GM21619 (cell line): ENCODE data around the gene CABLES1.
"Not testable (repeated sequence)": the region's sequence is repeated elsewhere in the genome, so short reads cannot be mapped to it uniquely, and the experiment has no call there.

Experiments
- ATAC-seq: cut with Tn5 transposase; IDR thresholded peaks from one replicate; pipeline ENCODE4 v1.9.1; 2021; ENCODE audit not compliant: unreplicated experiment

CABLES1 gene

GRCh38 chr18:23134780-23135549 is at the start of gene CABLES1:
CABLES1 (plus strand) TSS chr18:23135485; CDS start chr18:23135763, 278 bp downstream.
- ATAC-seq = peak; percentile 16

GRCh38 chr18:23087352-23087751 is 47.9 kb upstream of the CABLES1 start:
- ATAC-seq = no peak

GRCh38 chr18:23088310-23088709 is 47.0 kb upstream of the CABLES1 start:
- no peak for ATAC-seq

DNA sequence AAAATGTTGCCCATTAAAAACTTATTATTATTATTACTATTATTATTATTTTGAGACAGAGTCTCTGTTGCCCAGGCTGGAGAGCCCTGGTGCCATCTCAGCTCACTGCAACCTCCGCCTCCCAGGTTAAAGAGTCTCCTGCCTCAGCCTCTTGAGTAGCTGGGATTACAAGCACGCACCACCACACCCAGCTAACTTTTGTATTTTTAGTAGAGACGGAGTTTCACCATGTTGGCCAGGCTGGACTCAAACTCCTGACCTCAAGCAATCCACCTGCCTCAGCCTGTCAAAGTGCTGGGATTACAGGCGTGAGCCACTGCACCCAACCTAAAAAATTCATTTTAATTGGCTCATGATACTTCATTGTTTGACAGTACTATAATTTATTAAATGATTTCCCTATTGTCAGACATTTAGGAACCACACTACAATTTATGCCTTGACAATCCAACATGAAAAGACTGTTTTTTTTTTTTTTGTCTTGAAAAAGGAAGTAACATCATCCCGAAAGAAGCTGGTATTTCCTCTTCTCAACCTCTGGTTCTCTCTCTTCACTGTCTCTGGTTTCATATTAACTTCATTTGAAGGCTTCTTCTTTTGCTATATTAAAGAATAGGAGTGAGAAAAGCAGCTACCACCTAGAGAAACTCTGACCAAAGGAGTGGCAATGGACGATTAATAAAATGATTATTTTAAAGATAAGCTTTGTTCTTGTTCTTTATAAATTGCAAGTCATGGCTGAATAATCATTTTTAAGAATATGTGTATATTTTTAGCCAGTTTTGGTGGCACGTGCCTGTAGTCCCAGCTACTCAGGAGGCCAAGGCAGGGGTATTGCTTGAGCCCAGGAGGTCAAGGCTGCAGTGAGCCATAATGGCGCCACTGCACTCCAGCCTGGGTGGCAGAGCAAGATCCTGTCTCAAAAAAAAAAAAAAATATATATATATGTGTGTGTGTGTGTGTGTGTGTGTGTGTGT is 44.0 kb upstream of the CABLES1 start:
- peak; percentile 65 for ATAC-seq

DNA sequence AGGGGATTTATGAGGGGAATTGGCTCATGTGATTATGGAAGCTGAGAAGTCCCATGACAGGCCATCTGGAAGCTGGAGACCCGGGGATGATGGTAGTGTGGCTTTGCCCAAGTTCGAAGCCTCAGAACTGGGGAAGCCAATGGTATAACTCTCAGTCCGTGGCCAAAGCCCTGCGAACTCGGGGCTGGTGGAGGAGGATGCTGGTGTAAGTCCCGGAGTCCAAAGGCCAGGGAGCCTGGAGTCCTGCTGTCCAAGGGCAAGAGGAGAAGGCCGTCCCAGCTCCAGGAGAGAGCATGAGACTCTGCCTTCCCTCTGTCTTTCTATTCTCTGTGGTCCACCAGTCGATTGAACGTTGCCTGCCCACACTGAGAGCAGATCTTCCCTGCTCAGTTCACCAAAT is 43.2 kb upstream of the CABLES1 start:
- ATAC-seq = no peak

DNA sequence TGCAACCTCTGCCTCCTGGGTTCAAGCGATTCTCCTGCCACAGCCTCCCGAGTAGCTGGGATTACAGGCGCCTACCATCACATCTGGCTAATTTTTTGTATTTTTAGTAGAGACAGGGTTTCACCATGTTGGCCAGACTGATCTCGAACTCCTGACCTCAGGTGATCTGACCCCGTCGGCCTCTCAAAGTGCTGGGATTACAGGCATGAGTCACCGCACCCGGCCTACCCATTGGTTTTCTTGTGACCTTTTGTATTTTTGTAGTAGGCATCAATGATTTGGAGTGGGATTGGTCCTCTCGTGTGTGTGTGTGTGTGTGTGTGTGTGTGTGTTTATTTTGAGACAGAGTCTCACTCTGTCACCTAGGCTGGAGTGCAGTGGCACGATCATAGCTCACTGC is 42.2 kb upstream of the CABLES1 start:
- ATAC-seq = not testable (repeated sequence)

GRCh38 chr18:23093772-23094171 is 41.5 kb upstream of the CABLES1 start:
- no peak for ATAC-seq

GRCh38 chr18:23094411-23095190 is 40.7 kb upstream of the CABLES1 start:
- no peak for ATAC-seq

DNA sequence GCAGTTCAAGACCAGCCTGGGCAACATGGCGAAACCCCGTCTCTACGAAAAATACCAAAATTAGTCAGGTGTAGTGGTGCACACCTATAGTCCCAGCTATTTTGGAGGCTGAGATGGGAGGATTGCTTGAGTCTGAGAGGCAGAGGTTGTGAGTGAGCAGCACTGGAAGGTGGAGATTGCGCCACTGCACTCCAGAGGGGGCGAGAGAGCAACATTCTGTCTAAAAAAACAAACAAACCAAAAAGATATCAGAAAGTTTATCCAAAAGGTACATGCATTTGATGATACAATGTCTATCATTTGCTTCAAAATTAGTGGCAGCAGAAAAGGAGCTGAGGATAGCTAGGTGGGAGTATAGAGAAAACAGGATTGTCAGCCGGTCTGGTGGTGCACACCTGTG is 39.8 kb upstream of the CABLES1 start:
- no peak for ATAC-seq

DNA sequence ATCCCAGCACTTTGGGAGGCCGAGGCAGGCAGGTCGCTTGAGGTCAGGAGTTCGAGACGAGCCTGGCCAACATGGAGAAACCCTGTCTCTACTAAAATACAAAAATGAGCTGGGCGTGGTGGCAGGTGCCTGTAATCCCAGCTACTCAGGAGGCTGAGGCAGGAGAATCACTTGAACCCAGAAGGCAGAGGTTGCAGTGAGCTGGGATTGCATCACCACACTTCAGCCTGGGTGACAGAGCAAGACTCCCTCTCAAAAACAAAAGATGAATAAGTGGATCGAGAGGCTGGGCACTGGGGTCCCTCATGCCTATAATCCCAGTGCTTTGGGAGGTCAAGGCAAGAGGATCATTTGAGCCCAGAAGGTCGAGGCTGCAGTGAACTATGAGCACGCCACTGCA is 38.3 kb upstream of the CABLES1 start:
- not testable (repeated sequence) for ATAC-seq

- no peak for ATAC-seq
Measured at GRCh38 chr18:23099621-23100020, 35.7 kb upstream of the CABLES1 start.

GRCh38 chr18:23101861-23102432 is 33.3 kb upstream of the CABLES1 start:
- ATAC-seq = no peak

DNA sequence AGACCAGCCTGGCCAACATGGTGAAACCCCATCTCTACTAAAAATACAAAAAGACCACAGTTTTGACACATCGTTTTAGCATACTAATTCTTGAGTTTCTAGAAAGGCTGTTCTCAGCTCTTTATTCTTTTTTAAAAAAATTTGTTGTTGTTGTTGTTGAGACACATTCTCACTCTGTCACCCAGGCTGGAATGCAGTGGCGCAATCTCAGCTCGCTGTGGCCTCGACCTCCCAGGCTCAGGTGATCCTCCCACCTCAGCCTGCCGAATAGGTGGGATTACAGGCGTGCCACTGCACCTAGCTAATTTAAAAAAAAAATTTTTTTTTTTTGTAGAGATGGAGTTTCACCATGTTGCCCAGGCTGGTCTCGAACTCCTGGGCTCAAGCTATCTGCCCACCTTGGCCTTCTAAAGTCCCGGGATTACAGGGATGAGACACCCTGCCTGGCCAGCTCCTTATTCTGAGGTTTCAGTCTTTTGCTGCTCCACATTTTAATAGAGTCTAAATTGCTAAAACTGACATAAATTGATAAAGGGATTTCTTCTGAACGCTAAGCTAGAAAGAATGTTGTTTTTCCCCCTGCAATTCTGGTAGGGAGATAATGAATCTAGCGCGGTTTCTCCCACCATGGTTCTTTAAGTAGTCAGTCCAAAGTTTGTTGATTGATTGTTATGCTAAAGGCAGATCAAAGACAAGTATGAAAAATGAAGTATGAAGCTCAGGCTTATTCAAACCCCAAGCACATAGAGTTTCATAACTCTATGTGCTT is 32.6 kb upstream of the CABLES1 start:
- ATAC-seq = no peak

DNA sequence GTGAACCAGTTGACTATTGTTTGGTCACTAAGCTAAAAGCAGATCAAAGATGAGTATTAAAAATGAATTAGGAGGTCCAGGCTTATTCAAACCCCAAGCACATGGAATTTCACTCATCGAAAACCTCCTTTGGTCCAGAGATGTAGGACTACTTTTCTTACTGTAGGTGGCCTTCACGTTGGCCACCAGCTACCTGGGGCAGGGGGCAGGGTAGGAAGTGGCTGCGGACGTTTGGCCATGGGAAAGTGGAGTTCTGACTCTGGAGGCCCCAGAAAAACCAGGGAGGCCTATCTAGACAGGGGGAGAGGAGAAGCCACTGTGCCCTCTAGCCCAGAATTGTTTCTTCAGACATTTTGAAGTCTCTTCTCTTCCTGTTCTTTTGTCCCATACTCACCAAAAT is 31.8 kb upstream of the CABLES1 start:
- no peak for ATAC-seq

GRCh38 chr18:23105030-23105429 is 30.3 kb upstream of the CABLES1 start:
- no peak for ATAC-seq

DNA sequence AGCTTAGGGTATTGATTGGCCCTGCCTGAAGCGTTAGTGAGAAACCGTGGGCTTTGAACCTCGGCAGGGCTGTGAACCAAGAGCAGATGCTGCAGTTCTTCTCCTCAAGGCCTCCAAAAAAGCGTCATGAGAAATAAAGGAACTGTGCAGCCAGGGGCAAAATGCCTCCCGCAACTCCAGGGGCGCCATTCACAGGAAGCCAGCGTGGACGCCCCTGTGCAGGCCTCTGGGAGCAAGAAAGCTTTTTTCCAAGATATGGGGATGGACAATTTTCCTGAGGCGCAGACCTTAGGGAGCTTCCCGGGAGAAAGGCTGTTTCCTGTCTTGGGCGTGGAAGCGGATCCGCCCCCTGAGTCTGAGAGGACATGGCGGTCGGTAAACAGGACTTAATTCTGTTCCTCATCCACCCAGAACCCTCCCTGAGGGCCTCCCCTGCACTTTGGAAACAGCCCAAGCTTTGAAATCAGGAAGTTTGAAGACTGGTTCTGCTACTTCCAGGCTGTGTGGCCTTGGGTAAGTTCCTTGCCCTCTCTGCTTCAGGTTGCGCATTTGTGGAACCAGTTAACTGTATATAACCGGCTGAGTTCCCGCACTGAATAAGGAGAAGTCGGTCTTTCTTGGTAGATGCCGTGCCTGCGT is 29.6 kb upstream of the CABLES1 start:
- no peak for ATAC-seq

DNA sequence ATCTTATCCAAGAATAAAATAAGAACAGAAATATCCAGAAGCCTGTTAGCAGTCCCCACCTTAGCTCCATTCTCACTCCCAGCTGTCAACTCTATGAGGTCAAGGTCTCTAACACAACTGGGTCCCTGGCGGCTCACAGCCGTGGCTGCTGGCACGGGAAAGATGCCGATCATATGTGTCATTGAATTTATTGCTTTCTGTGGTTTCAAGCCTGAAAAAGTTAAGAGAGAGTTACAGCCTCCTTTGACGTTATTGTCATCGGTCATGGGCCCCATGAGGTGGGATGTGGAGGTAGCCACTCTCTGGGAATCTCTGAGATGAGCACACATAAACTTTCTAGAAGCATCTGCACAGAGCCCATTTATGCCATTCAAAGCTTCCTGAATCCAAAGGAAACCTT is 28.7 kb upstream of the CABLES1 start:
- no peak for ATAC-seq

DNA sequence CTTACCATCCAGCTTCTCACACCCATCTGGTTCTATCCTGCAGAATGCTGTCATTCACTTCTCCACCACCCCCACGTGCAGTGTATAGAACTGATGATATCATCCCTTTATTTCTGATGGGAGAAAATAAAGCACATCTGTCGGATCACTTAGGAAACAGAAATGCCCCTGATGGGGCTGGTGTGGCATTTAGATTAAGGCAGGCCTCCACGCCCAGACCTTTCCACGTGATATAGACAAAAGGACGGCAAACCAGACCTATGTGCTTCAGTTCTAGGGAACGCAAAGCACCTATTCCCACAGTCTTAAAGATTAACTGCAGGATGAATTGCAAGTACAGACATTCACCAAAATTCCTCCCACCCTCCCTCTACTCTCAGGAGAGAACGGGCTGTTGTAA is 27.6 kb upstream of the CABLES1 start:
- no peak for ATAC-seq

GRCh38 chr18:23108496-23108895 is 26.8 kb upstream of the CABLES1 start:
- no peak for ATAC-seq

DNA sequence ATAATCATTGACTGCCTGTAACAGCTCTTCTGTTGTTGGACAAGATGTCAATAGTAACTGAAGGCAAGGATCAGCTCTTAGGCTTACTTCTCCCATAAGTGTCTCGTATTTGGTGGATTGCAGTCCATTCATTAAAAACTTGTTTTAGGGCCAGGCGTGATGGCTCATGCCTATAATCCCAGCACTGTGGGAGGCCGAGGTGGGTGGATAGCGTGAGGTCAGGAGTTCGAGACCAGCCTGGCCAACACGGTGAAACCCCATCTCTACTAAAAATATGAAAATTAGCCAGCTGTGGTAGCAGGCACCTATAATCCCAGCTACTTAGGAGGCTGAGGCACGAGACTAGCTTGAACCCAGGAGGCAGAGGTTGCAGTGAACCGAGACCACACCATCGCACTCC is 26.1 kb upstream of the CABLES1 start:
- ATAC-seq = not testable (repeated sequence)
